ENCODE data around the gene TICAM1.
"Not testable (repeated sequence)": the region's sequence is repeated elsewhere in the genome, so short reads cannot be mapped to it uniquely, and the experiment has no call there.

The TICAM1 gene

GRCh38 chr19:4805140-4805539 lies 26.4 kb downstream of the TICAM1 start:
- not testable (repeated sequence) for DNase-seq (ENCODE audit: low read depth, low spot score)

GRCh38 chr19:4803736-4804695 lies 27.5 kb downstream of the TICAM1 start:
- DNase-seq (ENCODE audit: low read depth, low spot score): peak; percentile 72

- DNase-seq (ENCODE audit: low read depth, low spot score): no peak
Observed at GRCh38 chr19:4802711-4803110, 28.8 kb downstream of the TICAM1 start.

DNA sequence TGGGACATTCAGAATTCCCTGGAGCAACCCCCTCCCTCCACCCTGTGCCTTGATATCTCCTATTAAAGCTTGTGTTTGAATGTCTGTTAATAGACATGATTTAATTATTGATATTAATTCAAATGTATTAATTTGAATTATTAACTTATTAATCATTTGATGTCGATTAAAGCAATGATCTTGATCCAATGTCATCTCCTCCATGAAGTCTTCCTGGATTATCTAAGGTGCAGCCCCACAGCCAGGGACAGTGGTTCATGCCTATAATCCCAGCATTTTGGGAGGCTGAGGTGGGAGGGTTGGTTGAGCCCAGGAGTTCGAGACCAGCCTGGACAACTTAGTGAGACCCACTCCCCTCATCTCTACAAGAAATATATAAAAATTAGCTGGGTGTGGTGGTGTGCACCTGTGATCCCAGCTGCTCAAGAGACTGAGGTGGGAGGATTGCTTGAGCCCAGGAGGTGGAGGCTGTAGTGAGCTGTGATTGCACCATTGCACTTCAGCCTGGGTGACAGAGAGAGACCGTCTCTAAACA lies 30.4 kb downstream of the TICAM1 start:
- no peak for DNase-seq (ENCODE audit: low read depth, low spot score)

GRCh38 chr19:4800591-4801081 lies 30.9 kb downstream of the TICAM1 start:
- DNase-seq (ENCODE audit: low read depth, low spot score): no peak

DNA sequence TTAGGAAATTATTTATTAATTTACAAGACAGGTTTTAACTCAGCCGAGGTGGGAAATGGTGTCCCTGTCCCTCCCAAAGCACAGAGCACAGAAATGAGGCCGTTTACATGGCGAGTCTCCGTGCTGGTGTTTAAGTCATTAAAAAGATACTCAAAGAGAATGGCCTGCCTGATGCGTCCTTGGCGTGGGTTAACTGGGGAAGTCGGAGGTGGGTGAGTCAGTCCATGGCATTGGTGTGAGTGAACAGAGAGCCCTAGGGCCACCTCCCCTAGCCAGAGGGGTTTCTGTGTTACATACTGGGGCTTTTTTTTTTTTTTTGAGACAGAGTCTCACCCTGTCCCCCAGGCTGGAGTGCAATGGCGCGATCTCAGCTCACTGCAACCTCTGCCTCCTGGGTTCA lies 36.1 kb downstream of the TICAM1 start:
- DNase-seq (ENCODE audit: low read depth, low spot score): peak; percentile 41

- DNase-seq (ENCODE audit: low read depth, low spot score): no peak
Observed at GRCh38 chr19:4794971-4795370, 36.5 kb downstream of the TICAM1 start.

DNA sequence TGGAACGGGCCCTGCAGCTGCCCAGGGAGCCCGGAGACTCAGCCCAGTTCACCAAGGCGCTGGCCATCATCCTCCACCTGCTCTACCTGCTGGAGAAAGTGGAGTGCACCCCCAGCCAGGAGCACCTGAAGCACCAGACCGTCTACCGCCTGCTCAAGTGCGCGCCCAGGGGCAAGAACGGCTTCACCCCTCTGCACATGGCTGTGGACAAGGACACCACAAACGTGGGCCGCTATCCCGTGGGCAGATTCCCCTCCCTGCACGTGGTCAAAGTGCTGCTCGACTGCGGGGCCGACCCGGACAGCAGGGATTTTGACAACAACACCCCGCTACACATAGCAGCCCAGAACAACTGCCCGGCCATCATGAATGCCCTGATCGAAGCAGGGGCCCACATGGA lies 38.2 kb downstream of the TICAM1 start:
- DNase-seq (ENCODE audit: low read depth, low spot score): not testable (repeated sequence)

DNA sequence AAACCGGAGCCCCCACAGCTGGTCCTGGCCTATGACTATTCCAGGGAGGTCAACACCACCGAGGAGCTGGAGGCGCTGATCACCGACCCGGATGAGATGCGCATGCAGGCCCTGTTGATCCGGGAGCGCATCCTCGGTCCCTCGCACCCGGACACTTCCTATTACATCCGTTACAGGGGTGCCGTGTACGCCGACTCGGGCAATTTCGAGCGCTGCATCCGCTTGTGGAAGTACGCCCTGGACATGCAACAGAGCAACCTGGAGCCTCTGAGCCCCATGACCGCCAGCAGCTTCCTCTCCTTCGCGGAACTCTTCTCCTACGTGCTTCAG lies 38.7 kb downstream of the TICAM1 start:
- DNase-seq (ENCODE audit: low read depth, low spot score): not testable (repeated sequence)

- DNase-seq (ENCODE audit: low read depth, low spot score): peak; percentile 38
Observed at GRCh38 chr19:4792019-4792865, 39.3 kb downstream of the TICAM1 start.

DNA sequence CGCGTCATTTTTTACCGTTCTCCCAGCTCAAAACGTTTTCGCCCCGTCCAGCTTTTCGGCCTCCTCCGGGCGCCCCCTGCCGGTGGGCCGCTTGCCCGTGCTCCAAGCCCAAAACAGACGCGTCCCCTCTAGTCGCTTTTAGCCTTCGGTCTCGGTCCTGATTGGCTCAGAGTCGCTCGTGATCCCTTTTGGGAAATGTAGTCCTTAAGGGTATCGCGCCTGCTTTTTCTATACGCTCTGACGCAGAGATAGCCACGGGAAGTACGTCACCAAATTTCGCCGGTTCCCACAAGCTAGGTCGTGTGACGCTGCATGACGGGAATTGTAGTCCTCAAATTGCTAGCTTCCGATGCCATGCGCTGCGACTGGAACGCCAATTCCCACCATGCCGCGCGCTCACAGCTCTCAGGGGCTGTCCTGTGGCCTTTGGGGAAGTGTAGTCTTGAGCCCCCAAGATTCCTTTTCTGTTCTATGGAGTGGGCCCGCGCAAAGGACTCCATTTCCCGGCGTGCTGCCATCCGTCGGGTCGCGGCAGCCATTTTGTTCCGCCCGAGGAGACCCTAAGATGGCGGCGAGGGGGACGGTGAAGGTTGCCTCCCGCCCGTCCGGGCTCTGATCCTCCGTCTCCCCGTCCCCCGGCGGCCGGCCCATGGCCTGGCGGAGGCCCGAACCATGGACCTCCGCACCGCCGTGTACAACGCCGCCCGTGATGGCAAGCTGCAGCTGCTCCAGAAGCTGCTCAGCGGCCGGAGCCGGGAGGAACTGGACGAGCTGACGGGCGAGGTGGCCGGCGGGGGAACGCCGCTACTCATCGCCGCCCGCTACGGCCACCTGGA lies 40.1 kb downstream of the TICAM1 start, which contains the start of gene FEM1A:
Gene FEM1A (plus strand): TSS at position 552 of the 836 bp plus-strand sequence. CDS start 121 bp downstream, at position 673.
- DNase-seq (ENCODE audit: low read depth, low spot score): peak; percentile 100

DNA sequence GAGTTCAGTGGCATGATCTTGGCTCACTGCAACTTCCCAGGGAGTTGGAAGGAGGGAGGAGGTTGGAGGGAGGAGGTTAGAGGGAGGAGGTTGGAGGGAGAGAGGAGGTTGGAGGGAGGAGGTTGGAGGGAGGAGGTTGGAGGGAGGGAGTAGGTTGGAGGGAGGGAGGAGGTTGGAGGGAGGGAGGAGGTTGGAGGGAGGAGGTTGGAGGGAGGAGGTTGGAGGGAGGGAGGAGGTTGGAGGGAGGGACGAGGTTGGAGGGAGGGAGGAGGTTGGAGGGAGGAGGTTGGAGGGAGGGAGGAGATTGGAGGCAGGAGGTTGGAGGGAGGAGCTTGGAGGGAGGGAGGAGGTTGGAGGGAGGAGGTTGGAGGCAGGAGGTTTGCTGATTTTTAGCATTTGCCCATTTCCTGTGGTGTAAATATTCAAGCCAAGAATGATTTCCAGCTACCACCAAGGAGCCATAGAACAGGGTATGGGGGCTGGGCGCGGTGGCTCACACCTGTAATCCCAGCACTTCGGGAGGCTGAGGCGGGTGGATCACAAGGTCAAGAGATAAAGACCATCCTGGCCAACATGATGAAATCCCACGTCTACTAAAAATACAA lies 45.0 kb downstream of the TICAM1 start:
- DNase-seq (ENCODE audit: low read depth, low spot score): not testable (repeated sequence)

GRCh38 chr19:4781801-4782200 lies 49.7 kb downstream of the TICAM1 start:
- no peak for DNase-seq (ENCODE audit: low read depth, low spot score)

DNA sequence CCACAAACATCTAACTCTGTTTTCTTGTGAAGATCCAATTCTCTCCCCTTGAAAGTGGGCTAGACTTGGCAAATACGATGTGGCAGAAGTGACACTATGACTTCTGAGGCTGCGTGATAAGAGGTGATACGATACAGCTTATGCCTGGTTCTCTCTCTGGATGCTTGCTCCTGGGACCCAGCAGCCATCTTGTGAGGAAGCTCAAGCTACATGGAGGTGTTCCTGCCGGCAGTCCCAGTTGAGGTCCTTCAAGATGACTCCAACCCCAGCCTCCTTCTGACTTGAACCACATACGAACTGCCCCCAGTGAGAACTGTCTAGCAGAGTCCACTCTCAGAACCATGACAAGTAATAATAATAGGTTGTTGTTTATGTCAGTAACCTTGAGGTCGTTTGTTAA lies 50.7 kb downstream of the TICAM1 start:
- no peak for DNase-seq (ENCODE audit: low read depth, low spot score)

GRCh38 chr19:4778124-4778523 lies 53.4 kb downstream of the TICAM1 start:
- not testable (repeated sequence) for DNase-seq (ENCODE audit: low read depth, low spot score)

DNA sequence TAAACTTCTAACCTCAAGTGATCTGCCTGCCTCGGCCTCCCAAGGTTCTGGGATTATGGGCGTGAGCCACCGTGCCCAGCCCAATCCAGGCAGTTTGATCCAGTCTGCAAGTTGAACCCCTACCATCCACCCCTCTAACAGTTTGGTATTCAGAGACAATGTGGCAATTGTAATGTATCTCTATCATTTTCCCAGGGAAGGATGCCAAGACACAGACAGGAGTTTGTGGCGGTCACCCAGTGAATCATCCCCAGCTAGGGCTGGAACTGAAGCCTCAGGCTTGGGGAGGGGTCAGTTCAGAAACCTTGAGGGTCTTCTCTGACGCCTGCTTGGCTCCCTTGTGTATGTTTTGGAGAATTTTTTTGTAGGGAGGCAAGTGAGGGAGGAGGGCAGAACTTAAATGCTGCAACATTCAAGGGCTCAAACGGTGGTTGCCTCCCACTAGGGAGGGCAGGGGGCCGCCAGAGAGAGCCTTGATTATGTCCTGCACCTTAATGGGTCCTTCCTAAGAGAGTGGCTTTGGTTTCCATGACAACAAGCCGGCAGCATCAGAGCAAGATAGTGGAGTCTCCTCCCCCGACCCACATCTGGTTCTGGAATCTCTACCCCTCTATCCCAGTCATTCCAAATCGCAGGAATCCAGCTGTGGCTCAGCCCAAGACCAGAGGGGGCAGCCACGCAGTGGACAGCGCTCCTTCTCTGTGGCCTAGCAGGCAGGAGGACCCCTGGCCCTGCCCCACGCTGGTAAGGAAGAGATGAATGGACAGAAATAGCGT lies 54.9 kb downstream of the TICAM1 start:
- DNase-seq (ENCODE audit: low read depth, low spot score): no peak

DNA sequence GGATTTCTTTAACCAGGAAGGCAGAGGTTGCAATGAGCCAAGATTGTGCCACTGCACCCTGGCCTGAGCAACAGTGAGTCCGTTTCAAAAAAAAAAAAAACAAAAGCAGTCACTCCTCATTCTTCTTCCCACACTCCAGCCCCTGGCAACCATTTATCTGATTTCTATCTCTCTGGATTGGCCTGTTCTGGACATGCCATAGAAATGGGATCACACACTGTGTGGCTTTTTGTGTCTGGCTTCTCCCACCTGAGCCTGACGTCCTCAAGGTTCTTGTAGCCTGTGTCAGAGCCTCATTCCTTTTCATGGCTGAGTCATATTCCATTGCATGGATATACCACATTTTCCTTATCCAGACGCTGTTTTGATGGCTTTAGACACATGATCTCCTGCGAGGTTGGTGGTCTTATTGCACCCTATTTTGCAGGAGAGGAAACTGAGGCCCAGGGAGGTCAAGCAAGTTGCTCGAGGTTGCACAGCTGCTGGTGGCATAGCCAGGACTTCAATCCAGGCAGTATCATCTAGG lies 55.8 kb downstream of the TICAM1 start:
- DNase-seq (ENCODE audit: low read depth, low spot score): no peak

DNA sequence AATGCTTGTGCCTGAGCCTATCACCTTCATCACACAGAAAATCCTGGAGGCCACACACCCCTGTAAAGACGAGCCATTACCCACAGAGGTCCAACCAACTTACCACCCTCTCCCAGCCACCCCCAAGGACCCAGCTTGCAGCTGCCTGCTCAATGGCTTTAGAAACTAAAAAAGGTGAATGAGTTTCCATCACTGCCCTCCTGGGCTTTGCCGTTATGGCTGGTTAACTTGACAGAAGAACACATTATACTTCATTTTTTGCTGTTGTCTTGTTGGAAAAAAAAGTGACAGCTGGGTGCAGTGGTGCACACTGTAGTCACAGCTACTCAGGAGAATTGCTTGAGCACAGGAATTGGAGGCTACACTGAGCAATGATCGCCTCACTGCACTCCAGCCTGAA lies 57.4 kb downstream of the TICAM1 start:
- no peak for DNase-seq (ENCODE audit: low read depth, low spot score)

GRCh38 chr19:4773047-4773640 lies 58.4 kb downstream of the TICAM1 start:
- no peak for DNase-seq (ENCODE audit: low read depth, low spot score)
